Glutamatergic neuron (in vitro differentiated cells): ENCODE measurements around the gene SLC35D1. TPM values are rescaled to one million over a fixed set of nuclear protein-coding genes. Genes with fewer than 3 reads are reported as not detected.
"Not testable (repeated sequence)": the region's sequence is repeated elsewhere in the genome, so short reads cannot be mapped to it uniquely, and the experiment has no call there.

Experiments
- DNase-seq: peaks from one replicate; pipeline ENCODE4 v3.0.0; 2022
- H3K27ac Mint-ChIP-seq: one replicate; pipeline ENCODE4 v1.8.0; 2020; ENCODE audit warnings: mild to moderate bottlenecking, mixed read lengths, inconsistent platforms; ENCODE audit not compliant: unreplicated experiment
- H3K27me3 Mint-ChIP-seq: one replicate; pipeline ENCODE4 v1.8.0; 2020; ENCODE audit warnings: mild to moderate bottlenecking, moderate library complexity, mixed read lengths, inconsistent platforms; ENCODE audit not compliant: unreplicated experiment
- H3K36me3 Mint-ChIP-seq: one replicate; pipeline ENCODE4 v1.8.0; 2020; ENCODE audit warnings: mild to moderate bottlenecking, mixed read lengths, inconsistent platforms; ENCODE audit not compliant: unreplicated experiment
- H3K4me1 Mint-ChIP-seq: one replicate; pipeline ENCODE4 v1.8.0; 2020; ENCODE audit warnings: mild to moderate bottlenecking, low read depth, mixed read lengths, inconsistent platforms; ENCODE audit not compliant: unreplicated experiment
- H3K4me3 Mint-ChIP-seq: one replicate; pipeline ENCODE4 v1.8.0; 2020; ENCODE audit warnings: mild to moderate bottlenecking, mixed read lengths, inconsistent platforms; ENCODE audit not compliant: unreplicated experiment
- H3K9me3 Mint-ChIP-seq: one replicate; pipeline ENCODE4 v1.8.0; 2020; ENCODE audit warnings: mild to moderate bottlenecking, moderate library complexity, mixed read lengths, inconsistent platforms; ENCODE audit not compliant: unreplicated experiment
- CTCF ChIP-seq: fragments of 200-600 bp; sonication (generic); IDR thresholded peaks from one replicate; pipeline ENCODE4 v1.5.0; 2021; ENCODE audit not compliant: partially characterized antibody, unreplicated experiment
- total RNA-seq: library from RNA; stranded (reverse); fragmentation: NEBNext Ultra II Directional; extraction: Animal tissue kit (Norgen Biotek cat#: 25700); gene quantifications from one replicate; pipeline ENCODE4 v1.2.1, GENCODE V29; 2021; ENCODE audit not compliant: unreplicated experiment

The SLC35D1 gene
- total RNA-seq, 1 donor from 2014 or later: 2.7 TPM

DNA sequence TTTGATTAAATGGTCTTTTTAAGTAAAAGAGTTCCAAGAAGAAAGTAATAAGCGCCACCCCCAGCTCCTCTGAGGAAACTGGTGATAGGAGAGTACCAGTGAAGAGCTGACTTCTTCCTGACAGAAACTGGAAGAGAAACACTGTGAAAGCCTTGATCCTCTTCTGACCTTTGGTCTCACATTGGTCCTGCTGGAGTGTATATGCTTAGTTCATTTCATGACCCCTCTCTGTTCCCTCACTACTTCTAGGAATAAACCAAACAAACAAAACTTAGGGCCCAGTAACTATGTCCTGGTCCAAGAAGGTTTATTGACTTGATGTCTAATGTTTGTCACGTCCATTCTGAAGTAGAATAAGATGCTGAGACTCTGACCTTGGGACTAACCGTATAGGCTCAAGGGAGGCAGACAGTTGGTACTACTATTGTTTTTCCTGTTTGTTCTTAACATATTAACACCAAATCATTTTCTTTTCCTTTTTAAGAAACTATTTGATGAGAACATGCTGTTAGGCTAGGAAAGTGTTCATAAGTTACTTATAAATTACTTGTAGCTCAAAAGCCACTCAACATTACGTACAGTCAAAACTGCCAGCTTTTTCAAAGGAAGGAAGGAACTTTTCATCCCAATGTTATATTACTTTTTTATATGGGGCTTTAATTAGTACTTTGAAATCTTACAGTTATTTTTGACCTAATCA, 71.2 kb downstream of the SLC35D1 start:
- no peak for DNase-seq
- H3K36me3 Mint-ChIP-seq: no peaks in the 10 kb centered on the region
- H3K27me3 Mint-ChIP-seq: no peaks in the 10 kb centered on the region
- H3K9me3 Mint-ChIP-seq: no peaks in the 10 kb centered on the region
- no peak overlapping the region for H3K4me3 Mint-ChIP-seq
- no peak for TF ChIP-seq CTCF
- no peak overlapping the region for H3K27ac Mint-ChIP-seq
- H3K4me1 Mint-ChIP-seq: no peaks in the 10 kb centered on the region

DNA sequence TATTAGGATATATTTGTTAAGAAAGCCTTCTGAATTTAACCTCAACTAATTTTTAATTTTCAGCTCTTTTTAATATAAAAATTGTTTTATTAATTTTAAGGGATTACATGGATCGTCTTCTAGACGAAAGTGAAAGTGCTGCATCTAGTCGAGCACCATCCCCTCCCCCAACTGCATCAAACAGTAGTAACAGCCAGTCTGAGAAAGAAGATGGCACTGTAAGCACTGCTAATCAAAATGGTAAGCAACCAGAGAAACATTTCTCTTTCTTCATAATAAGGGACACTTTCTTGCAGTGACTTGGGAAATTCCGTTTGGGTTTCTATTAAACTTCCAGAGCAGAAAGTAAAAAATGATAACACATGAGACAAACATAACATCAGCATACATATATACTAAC, 72.3 kb downstream of the SLC35D1 start:
- Mint-ChIP-seq H3K4me3 (no peak overlapping the region), H3K9me3 (no peaks in the 10 kb centered on the region), H3K27me3 (no peaks in the 10 kb centered on the region), H3K4me1 (no peaks in the 10 kb centered on the region), H3K27ac (no peak overlapping the region), H3K36me3 (no peaks in the 10 kb centered on the region)
- no peak for DNase-seq
- TF ChIP-seq CTCF: no peak

- no peaks in the 10 kb centered on the region for H3K9me3 Mint-ChIP-seq
- no peaks in the 10 kb centered on the region for H3K36me3 Mint-ChIP-seq
- no peak overlapping the region for H3K27ac Mint-ChIP-seq
- no peak for DNase-seq
- H3K4me3 Mint-ChIP-seq: no peak overlapping the region
- no peaks in the 10 kb centered on the region for H3K27me3 Mint-ChIP-seq
- TF ChIP-seq CTCF: no peak
- no peaks in the 10 kb centered on the region for H3K4me1 Mint-ChIP-seq
Measured at GRCh38 chr1:66980745-66981367, 73.1 kb downstream of the SLC35D1 start.

GRCh38 chr1:66979621-66980020, 74.3 kb downstream of the SLC35D1 start:
- H3K9me3 Mint-ChIP-seq, H3K4me3 Mint-ChIP-seq, H3K27me3 Mint-ChIP-seq, H3K4me1 Mint-ChIP-seq, DNase-seq, H3K36me3 Mint-ChIP-seq, H3K27ac Mint-ChIP-seq: not testable (repeated sequence)

- DNase-seq: no peak
- H3K36me3 Mint-ChIP-seq: no peaks in the 10 kb centered on the region
- H3K9me3 Mint-ChIP-seq: no peaks in the 10 kb centered on the region
- H3K4me3 Mint-ChIP-seq: no peak overlapping the region
- H3K4me1 Mint-ChIP-seq: no peaks in the 10 kb centered on the region
- TF ChIP-seq CTCF: no peak
- no peaks in the 10 kb centered on the region for H3K27me3 Mint-ChIP-seq
- no peak overlapping the region for H3K27ac Mint-ChIP-seq
Measured at GRCh38 chr1:66978201-66978600, 75.7 kb downstream of the SLC35D1 start.
